Fibroblast of skin of abdomen (primary cell): ENCODE results near the gene IL17A.
A peak's percentile ranks its signal among the peaks of the same experiment; 100 is the strongest.

Source experiments
- DNase-seq: peaks from one replicate; pipeline ENCODE4 v3.0.0-alpha.2; 2013

Gene IL17A

DNA sequence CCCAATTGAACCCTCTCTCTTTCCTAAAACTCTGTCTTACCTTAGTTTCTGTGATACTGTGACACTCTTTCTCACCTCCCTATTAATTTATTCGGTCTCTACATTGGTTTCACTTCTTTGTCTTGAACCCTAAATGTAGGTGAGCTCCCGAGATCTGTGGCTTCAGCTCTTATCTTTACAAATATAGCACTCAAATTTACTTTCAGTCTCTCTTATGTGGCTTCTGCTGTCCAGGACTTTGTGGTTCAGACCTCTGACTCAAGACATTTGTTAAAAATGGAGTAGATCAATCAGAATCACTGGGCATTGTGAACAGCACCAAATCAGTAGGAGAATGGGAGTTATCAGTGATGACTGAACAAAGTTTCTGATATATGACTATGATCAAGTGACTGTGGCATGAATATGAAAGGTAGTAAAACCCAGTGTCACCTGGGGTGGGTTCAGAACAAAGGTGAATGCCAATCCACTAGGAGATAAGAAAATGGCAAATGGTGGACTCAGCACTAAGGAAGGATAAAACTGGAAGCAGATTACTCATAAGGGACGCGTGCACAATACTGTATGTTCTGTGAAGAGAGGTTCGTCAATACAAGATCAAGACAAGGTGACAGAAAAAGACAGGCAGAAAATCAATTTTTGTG is 30.9 kb downstream of the IL17A start:
- no peak for DNase-seq

DNA sequence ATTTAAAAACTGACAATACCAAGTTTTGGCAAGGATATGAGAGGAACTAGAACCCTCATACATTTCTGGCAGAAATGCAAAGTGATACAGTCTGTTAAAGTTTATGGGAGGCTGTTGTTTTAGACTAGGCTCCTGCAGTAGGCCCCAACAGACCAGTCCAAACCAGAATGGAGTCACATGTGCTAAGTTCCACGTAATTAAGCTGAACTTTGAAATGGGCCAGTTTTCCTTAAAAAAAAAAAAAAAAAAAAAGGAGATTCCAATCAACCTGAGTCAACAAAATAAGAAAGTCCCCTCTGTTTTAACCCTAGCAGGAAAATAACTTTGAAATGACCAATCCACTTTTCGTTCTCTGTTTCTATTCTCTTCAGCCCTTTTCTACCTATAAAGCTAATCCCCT is 31.6 kb downstream of the IL17A start:
- DNase-seq, result no peak

DNA sequence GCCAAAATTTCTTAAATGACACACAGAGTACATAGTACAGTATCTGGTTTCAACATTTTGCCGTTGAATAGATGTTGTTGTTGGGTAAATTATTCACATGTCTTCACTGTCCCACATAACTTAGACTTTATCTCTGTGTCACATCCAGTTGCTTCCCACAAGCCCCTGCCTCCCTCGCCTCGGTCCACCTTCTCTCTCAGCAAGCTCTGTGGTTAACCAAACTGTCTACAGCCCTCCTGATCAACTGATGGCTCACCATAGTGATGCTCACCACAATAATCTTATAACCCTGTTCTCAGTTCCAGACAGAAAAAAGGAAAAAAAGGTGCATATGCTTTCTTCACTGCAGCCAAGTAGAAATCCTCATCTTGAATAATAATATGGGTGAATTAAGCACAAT is 35.1 kb downstream of the IL17A start:
- DNase-seq, result no peak

DNA sequence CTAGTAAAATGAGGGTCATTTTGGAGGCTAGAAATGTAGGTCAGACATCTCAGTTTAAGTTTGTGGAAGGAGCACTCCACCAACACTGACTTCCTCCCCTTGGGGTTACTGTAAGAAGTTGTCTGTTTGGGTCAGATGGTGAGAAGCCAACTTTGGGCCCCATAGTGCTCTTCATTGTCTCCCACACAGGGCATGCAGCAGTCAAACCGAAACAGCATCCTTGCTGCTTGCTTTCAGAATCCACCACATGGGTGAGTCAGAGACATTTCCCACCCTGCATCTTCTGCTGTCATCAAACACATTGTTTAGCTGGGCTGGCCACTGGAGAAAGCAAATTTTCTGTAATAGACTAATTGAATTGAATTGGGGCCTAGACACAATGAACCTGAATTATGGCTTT is 41.3 kb downstream of the IL17A start:
- no peak for DNase-seq

DNA sequence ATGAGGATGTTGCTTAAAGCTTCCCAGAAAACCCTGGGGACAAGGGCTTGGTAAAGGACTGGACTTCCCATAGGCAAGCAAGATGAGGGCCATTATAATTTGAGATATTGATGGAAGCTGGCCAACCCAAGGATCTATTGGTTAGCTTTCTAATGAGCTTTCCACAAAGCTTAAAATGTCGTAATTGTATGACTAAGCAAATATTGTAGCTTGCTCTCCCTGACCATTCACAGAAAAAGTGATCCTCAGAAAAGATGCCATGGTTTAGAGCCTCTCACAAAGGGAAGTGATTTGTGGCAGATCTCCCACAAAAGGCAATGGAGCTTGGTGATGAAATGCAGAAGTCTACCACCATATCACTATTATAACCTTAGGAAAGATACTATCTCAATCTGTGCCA is 44.5 kb downstream of the IL17A start:
- DNase-seq, result no peak

DNA sequence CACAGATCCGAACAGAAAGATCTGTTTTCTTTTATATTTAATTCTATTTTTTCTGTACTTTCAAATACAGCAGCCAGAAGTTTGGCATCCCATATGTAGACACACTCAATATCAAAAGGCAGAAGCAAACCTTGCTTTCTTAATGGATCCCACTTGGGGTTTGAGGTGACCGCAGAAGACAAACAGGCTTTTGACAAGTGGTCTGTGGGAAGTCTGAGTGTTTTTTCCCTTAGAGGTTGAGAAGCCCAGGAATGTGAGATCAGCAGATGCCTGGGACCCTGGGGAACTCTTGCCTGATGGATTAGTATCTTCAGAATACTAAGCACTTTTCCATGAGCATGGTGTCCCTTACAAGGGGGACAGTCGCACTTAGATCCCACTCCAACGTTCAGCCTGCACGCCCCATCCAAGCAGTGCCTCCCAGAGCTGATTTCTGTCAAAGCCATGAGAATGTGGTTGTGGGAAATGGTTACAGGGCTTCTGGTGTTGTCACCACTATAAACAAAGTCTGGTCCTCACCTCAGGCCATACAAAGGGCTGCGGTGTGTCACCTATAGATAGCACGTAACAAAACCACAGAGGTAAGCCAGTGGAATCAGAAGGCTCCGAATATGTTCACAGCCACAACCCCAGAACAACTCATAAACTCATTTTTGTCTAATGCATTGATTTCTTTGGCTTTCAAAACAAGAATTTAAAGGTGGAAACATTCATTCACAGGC is 45.4 kb downstream of the IL17A start:
- DNase-seq, result peak; percentile 5

DNA sequence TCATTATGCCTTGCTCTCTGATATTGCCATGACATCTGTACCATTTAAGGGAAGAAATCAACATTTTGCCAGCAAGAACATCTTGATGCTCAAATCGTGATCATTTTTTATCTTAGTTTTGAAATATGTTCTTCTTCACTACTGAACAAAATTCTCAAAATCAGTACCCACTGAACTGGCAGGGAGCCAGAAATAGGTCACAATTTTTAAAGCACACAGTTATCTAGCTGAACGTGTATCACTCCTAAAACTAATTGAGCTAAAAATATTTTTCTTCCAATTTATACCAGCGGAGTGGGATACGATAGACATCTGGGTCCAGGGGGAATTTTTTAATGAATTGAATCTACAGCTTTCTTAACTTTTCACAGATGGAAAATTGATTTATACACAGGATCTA is 46.8 kb downstream of the IL17A start:
- DNase-seq, result no peak

DNA sequence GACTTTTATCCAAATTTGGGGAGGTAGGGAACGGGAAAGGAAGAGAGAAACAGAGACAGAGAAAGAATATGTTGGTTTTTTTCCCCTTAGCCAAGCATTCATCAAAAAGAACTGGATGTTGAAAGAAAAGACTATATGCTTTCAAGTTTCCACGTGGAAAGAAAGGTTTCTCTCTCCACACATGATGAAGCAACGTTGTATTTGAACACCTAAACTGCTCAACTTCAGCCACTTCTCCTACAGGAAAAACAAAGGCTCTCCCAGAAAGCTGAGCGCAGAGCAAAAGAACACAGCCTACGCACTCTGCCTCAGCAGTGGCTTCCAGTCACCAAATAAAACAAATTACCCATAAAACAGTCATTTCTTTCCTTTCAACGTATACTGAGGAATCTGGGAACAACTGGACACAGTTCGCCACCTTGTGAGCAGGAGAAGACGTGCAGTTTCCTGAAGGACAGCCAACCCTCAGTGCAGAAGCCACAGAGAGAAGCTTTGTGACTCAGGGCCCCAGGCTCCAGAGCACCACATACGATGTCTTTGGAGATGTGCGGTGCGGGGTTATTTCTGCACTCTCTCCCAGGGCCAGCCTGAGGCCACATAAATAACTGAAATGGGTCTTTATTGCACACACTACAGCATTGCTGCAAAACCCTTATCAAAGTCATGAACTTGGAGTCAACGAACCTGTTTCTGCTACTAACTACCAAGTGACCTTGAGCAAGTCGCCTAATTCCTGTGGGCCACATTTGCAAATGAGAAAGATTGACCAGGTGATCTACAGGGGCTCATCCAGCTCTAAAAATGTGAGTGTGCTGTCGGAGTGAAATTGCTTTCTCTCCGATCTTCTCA is 48.0 kb downstream of the IL17A start:
- DNase-seq, result peak; percentile 59
